Osteoblast (primary cell): ENCODE results near the gene SOHLH2. TPM values are rescaled to one million over a fixed set of nuclear protein-coding genes. Genes with fewer than 3 reads are reported as not detected.

Experiments used
- DNase-seq: peaks from one replicate; pipeline ENCODE4 v3.0.0; 2011; ENCODE audit warnings: low spot score, mixed read lengths; ENCODE audit not compliant: insufficient read length; ENCODE audit errors: missing footprints
- H2AFZ ChIP-seq: 2 replicates; pipeline ENCODE4 v1.6.0; 2011; ENCODE audit warnings: mild to moderate bottlenecking, low read length
- H3K27ac ChIP-seq: 2 replicates; pipeline ENCODE4 v1.5.1; 2011; ENCODE audit warnings: mild to moderate bottlenecking, low read depth, low read length, moderate library complexity
- H3K27me3 ChIP-seq: 2 replicates; pipeline ENCODE4 v1.6.0; 2012; ENCODE audit warnings: mild to moderate bottlenecking, control low read depth, inconsistent platforms, low read length, moderate library complexity; ENCODE audit not compliant: insufficient read depth
- H3K36me3 ChIP-seq: 2 replicates; pipeline ENCODE4 v1.5.1; 2011; ENCODE audit warnings: mild to moderate bottlenecking, low read length, control low read depth, moderate library complexity; ENCODE audit not compliant: insufficient read depth
- H3K4me1 ChIP-seq: 2 replicates; pipeline ENCODE4 v1.5.1; 2011; ENCODE audit warnings: mild to moderate bottlenecking, low read length, control low read depth, moderate library complexity; ENCODE audit not compliant: insufficient read depth
- H3K4me2 ChIP-seq: 2 replicates; pipeline ENCODE4 v1.6.0; 2011; ENCODE audit warnings: mild to moderate bottlenecking, low read length; ENCODE audit not compliant: insufficient read depth
- H3K4me3 ChIP-seq: fragments of 200-600 bp; sonication (generic); 3 replicates; pipeline ENCODE4 v1.5.1; 2012; ENCODE audit warnings: mild to moderate bottlenecking, low read length, inconsistent platforms; ENCODE audit not compliant: insufficient read depth
- H3K79me2 ChIP-seq: 2 replicates; pipeline ENCODE4 v1.6.0; 2012; ENCODE audit warnings: mild to moderate bottlenecking, low read length, control low read depth, inconsistent platforms; ENCODE audit not compliant: insufficient read depth
- H3K9me3 ChIP-seq: 2 replicates; pipeline ENCODE4 v1.5.1; 2011; ENCODE audit warnings: low read depth, low read length, control low read depth
- H4K20me1 ChIP-seq: 2 replicates; pipeline ENCODE4 v1.6.0; 2012; ENCODE audit warnings: mild to moderate bottlenecking, low read length, control low read depth; ENCODE audit not compliant: insufficient read depth
- CTCF ChIP-seq: IDR thresholded peaks from 2 replicates; pipeline ENCODE4 v1.5.1; 2011; ENCODE audit warnings: mild to moderate bottlenecking, low read depth, low read length, moderate library complexity; ENCODE audit errors: extremely low read depth
- total RNA-seq: library from RNA; depleted of rRNA; stranded (reverse); fragments of >200 nt; gene quantifications from 2 replicates; pipeline ENCODE4 v1.2.3, GENCODE V29; 2012

Gene SOHLH2
- total RNA-seq, 1 donor, result 2.2 TPM

- Histone ChIP-seq H3K27ac (no peak overlapping the region), H3K79me2 (no peaks in the 10 kb centered on the region), H2AFZ (no peak overlapping the region), H3K9me3 (no peaks in the 10 kb centered on the region), H3K4me3 (no peak overlapping the region), H3K36me3 (no peaks in the 10 kb centered on the region), H3K4me2 (no peak overlapping the region), H3K4me1 (peaks cover 13% of the 10 kb centered on the region), H3K27me3 (no peaks in the 10 kb centered on the region), H4K20me1 (no peaks in the 10 kb centered on the region)
- no peak for DNase-seq
- TF ChIP-seq CTCF, result no peak
These were observed 67.0 kb downstream of the SOHLH2 start for GRCh38 chr13:36147330-36147729.

- no peak overlapping the region for H3K4me3 ChIP-seq
- no peaks in the 10 kb centered on the region for H3K36me3 ChIP-seq
- DNase-seq, result no peak
- H3K4me2 ChIP-seq, result no peak overlapping the region
- H2AFZ ChIP-seq, result no peak overlapping the region
- peaks cover 13% of the 10 kb centered on the region for H3K4me1 ChIP-seq
- H3K27ac ChIP-seq, result no peak overlapping the region
- H3K79me2 ChIP-seq, result no peaks in the 10 kb centered on the region
- TF ChIP-seq CTCF, result no peak
- H3K9me3 ChIP-seq, result no peaks in the 10 kb centered on the region
- H3K27me3 ChIP-seq, result no peaks in the 10 kb centered on the region
- H4K20me1 ChIP-seq, result no peaks in the 10 kb centered on the region
These were observed 67.7 kb downstream of the SOHLH2 start for GRCh38 chr13:36146511-36147269.

GRCh38 chr13:36143738-36144137 lies 70.6 kb downstream of the SOHLH2 start:
- Histone ChIP-seq H3K36me3 (no peaks in the 10 kb centered on the region), H4K20me1 (no peaks in the 10 kb centered on the region), H3K27me3 (no peaks in the 10 kb centered on the region), H3K9me3 (no peaks in the 10 kb centered on the region), H3K4me2 (no peak overlapping the region), H3K79me2 (no peaks in the 10 kb centered on the region), H3K4me1 (peaks cover 8% of the 10 kb centered on the region), H3K27ac (no peak overlapping the region), H3K4me3 (no peak overlapping the region), H2AFZ (no peak overlapping the region)
- no peak for TF ChIP-seq CTCF
- no peak for DNase-seq

GRCh38 chr13:36142735-36143134 lies 71.6 kb downstream of the SOHLH2 start:
- no peak for TF ChIP-seq CTCF
- Histone ChIP-seq H3K27ac (no peak overlapping the region), H3K9me3 (no peaks in the 10 kb centered on the region), H4K20me1 (no peaks in the 10 kb centered on the region), H2AFZ (no peak overlapping the region), H3K79me2 (no peaks in the 10 kb centered on the region), H3K4me3 (no peak overlapping the region), H3K4me1 (no peaks in the 10 kb centered on the region), H3K36me3 (no peaks in the 10 kb centered on the region), H3K27me3 (no peaks in the 10 kb centered on the region), H3K4me2 (no peak overlapping the region)
- DNase-seq, result no peak
